OCI-LY3 (cell line): ENCODE data around the gene FOXO1.

Experiments used
- EZH2phosphoT487 ChIP-seq: fragments of 200-600 bp; shearing (Covaris generic); IDR thresholded peaks from 2 replicates; pipeline ENCODE4 v1.6.1; 2018; ENCODE audit warnings: antibody characterized with exemption, mixed run types, low read depth
- TF ChIP-seq, protein P1 (sequence below): fragments of 200-600, 300-600 bp; sonication (generic); IDR thresholded peaks from 2 replicates; pipeline ENCODE4 v1.5.1; 2014; ENCODE audit warnings: antibody characterized with exemption, low read length, low read depth

DNA sequence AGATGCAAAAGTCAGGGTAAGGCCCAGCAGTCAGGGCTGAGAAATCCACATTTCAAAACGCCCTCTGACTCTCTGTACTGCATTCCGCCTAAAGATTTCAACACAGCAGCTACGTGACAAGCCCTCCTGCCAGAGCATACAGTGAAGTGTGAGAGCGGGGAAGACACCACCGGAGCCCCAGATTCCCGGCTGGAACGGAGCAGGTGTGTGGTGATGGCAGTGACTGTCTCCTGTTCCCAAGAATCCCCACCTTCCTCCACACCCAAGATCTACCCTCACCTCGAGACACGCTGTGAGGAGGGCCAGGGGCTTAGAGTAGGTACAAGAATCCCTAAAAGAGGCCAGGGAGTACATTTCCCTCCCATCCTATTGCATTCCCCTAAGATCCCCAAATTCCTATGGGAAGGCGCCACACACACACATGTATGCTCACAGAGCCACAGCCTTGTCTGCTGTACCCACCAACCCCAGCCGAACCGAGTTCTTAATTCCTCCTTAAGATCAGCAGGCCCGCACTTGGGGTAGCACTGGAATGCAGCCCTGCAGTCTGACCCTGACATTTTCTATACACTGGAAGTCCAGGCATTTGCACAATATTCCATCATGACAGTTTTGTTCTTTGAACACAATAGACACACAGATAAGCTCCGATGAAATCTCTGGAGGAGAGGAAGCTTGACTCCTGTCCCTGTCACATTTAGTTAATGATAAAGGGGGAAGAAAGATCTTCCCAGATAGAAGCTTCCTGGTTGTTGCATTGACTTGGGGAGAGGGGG lies 102.9 kb downstream of the FOXO1 start:
- TF ChIP-seq, protein P1, sequence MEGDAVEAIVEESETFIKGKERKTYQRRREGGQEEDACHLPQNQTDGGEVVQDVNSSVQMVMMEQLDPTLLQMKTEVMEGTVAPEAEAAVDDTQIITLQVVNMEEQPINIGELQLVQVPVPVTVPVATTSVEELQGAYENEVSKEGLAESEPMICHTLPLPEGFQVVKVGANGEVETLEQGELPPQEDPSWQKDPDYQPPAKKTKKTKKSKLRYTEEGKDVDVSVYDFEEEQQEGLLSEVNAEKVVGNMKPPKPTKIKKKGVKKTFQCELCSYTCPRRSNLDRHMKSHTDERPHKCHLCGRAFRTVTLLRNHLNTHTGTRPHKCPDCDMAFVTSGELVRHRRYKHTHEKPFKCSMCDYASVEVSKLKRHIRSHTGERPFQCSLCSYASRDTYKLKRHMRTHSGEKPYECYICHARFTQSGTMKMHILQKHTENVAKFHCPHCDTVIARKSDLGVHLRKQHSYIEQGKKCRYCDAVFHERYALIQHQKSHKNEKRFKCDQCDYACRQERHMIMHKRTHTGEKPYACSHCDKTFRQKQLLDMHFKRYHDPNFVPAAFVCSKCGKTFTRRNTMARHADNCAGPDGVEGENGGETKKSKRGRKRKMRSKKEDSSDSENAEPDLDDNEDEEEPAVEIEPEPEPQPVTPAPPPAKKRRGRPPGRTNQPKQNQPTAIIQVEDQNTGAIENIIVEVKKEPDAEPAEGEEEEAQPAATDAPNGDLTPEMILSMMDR, result no peak
- no peak for TF ChIP-seq EZH2phosphoT487
